Measurements from ENCODE around the gene KRTAP10-3.
"Not testable (repeated sequence)": the region's sequence is repeated elsewhere in the genome, so short reads cannot be mapped to it uniquely, and the experiment has no call there.

KRTAP10-3 gene

GRCh38 chr21:44571844-44572782 lies 13.5 kb upstream of the KRTAP10-3 start:
- no peak for DNase-seq (ENCODE audit: low read depth in 2 of 2)

- DNase-seq (ENCODE audit: low read depth in 2 of 2) = no peak
Observed at GRCh38 chr21:44571296-44571695, 12.7 kb upstream of the KRTAP10-3 start.

GRCh38 chr21:44569861-44570517 lies 11.4 kb upstream of the KRTAP10-3 start:
- no peak for DNase-seq (ENCODE audit: low read depth in 2 of 2)

GRCh38 chr21:44568667-44569556 lies 10.3 kb upstream of the KRTAP10-3 start:
- no peak for DNase-seq (ENCODE audit: low read depth in 2 of 2)

- DNase-seq (ENCODE audit: low read depth in 2 of 2) = no peak
Observed at GRCh38 chr21:44568261-44568660, 9.7 kb upstream of the KRTAP10-3 start.

GRCh38 chr21:44567481-44568171 lies 9.0 kb upstream of the KRTAP10-3 start:
- no peak for DNase-seq (ENCODE audit: low read depth in 2 of 2)

GRCh38 chr21:44566403-44566802 lies 7.8 kb upstream of the KRTAP10-3 start:
- no peak for DNase-seq (ENCODE audit: low read depth in 2 of 2)

GRCh38 chr21:44564886-44565598 lies 6.4 kb upstream of the KRTAP10-3 start:
- DNase-seq (ENCODE audit: low read depth in 2 of 2) = no peak

- DNase-seq (ENCODE audit: low read depth in 2 of 2) = no peak
Observed at GRCh38 chr21:44564099-44564498, 5.5 kb upstream of the KRTAP10-3 start.

GRCh38 chr21:44558329-44558675 lies 293 bp downstream of the KRTAP10-3 start:
- not testable (repeated sequence) for DNase-seq (ENCODE audit: low read depth in 2 of 2)

- DNase-seq (ENCODE audit: low read depth in 2 of 2) = no peak
Observed at GRCh38 chr21:44557491-44558328, 885 bp downstream of the KRTAP10-3 start.

- no peak for DNase-seq (ENCODE audit: low read depth in 2 of 2)
Observed at GRCh38 chr21:44556879-44557278, 1.7 kb downstream of the KRTAP10-3 start.

- DNase-seq (ENCODE audit: low read depth in 2 of 2) = no peak
Observed at GRCh38 chr21:44555200-44555875, 3.3 kb downstream of the KRTAP10-3 start.

- no peak for DNase-seq (ENCODE audit: low read depth in 2 of 2)
Observed at GRCh38 chr21:44552681-44553080, 5.9 kb downstream of the KRTAP10-3 start.

GRCh38 chr21:44552136-44552535 lies 6.5 kb downstream of the KRTAP10-3 start:
- no peak for DNase-seq (ENCODE audit: low read depth in 2 of 2)

- DNase-seq (ENCODE audit: low read depth in 2 of 2) = no peak
Observed at GRCh38 chr21:44551340-44551961, 7.1 kb downstream of the KRTAP10-3 start, which contains the start of gene KRTAP10-2. Gene KRTAP10-2 (minus strand): TSS chr21:44551505. CDS start chr21:44551458, 47 bp downstream.

GRCh38 chr21:44550807-44551206 lies 7.8 kb downstream of the KRTAP10-3 start:
- no peak for DNase-seq (ENCODE audit: low read depth in 2 of 2)

GRCh38 chr21:44550285-44550684 lies 8.3 kb downstream of the KRTAP10-3 start:
- not testable (repeated sequence) for DNase-seq (ENCODE audit: low read depth in 2 of 2)
